Lung microvascular endothelial cell (primary cell): ENCODE results near the gene ZDHHC8. TPM values are rescaled to one million over a fixed set of nuclear protein-coding genes. Genes with fewer than 3 reads are reported as not detected.

Source experiments
- DNase-seq, 2 donors: peaks; one replicate each; pipeline versions ENCODE4 v3.0.0 to v3.0.0-alpha.2; 2010; ENCODE audit warnings: low read depth in 2 of 2
- total RNA-seq: library from RNA; depleted of rRNA; stranded (reverse); fragments of >200 nt; gene quantifications from 2 replicates; pipeline ENCODE4 v1.2.1, GENCODE V29; 2014

The ZDHHC8 gene
- total RNA-seq, 1 donor from 2014 or later, result 4.2 TPM

DNA sequence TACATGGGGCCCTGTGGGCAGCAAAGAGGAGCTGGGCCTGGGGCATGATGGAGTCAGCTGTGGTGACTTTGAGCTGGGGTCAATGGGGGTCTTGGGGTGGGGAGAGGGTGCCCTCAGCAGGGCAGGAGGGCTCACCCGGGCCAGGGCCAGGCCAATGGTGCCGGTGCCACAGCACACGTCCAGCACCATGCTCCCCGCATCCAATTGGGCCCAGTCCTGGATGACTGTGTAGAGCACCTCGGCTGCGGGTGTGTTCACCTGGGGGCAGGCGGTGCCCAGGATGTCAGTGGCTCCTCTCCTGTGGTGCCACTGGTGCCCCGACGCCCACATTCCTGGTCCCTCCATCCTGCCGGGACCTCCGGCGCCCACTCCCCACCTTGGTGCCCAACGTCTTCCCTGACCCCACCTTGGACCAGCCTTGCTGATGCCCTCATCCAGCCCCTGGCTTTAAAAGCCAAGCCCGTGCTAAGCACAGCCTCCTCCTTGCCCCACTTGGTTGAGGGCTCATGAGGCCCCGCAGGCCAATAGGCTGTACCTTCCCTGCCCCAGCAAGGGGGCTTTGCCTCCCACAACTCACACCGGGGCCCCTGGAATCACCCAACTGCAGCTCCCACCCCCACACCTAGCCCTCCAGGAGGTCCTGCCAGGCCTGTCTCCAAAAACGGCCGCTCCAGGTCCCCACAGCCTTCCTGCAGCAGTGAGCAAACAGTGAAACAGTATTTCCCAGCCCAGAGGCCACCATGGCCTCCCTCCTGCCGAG is 17.9 kb upstream of the ZDHHC8 start:
- no peak for DNase-seq

DNA sequence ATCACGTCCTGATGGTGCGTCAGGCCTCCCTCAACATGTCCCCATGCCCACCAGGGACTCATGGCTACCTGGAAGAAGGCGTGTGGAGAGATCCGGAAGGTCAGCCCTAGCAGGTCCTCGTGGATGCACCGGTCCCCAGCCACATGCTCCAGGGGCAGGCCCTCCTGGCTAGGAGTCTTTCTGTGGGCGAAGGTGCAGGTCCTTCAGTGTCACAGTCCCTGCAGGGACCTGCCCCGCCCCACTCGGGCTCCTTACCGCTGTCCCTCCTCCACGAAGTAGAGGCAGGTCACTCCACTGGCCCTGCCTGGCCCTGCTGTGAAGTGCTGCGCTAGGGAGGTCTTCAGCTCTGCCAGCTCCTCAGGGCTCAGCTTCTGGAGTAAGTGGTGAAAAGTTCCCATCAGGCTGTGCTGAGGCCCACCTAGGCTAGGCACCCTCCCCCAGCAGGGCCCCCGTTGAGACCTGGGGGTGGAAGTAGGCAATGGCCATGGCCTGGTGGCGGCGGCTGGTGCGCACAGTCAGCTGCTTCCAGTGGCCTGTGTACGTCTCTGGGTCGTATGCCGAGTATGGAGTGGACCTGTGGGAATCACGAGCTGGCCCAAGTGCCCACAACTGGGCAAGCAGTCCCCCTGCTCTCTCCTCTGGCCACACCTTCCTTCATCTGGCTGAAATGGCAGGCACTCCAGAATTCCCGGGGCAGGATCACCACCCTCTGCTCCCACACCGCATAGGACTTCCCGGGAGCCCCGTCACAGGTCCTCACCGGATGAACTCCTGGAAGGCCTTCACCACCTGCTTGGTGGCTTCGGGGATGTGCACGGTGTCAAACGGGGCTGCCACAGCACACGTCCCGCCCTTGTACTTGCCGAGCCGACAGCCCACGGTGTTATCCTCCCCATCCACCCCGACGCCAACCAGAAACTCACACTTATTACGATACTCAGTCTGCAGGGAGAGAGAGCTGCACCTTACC is 16.8 kb upstream of the ZDHHC8 start:
- DNase-seq, result no peak

DNA sequence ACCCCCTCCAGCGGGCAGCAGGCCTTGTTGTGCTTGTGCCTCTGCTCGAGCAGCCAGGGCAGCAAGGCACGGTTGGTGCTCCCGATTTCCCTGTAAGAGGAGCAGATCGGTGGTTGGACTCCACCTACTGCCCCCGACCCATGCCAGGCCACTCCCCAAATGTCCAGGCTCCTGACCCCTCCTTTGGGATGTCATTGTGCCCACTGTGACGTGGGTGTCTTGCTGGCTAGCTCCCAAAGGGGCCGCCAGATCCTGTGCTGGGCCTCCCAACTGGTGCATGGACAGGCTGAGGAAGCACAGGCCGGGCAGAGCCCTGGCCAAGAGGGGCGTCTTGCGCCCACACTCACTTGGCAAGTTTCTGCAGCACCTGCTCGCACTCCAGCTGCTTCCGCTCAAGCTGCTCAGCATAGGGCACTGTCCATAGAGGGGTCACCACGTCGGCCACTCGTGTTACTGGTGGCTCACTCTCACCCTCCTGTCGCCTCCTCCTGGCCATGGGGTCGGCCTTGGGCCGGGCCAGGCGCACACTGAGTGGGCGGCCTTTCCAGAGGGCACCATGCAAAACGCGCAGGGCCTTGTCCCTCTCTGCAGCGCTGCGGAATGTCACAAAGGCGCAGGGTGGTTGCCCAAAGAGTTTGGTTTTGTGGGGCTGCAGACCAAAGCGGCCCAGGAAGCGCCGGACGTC is 15.8 kb upstream of the ZDHHC8 start, which contains the start of gene RANBP1:
Gene RANBP1 (plus strand): TSS at position 414 of the 685 bp plus-strand sequence. CDS start 81 bp downstream, at position 495.
- no peak for DNase-seq

DNA sequence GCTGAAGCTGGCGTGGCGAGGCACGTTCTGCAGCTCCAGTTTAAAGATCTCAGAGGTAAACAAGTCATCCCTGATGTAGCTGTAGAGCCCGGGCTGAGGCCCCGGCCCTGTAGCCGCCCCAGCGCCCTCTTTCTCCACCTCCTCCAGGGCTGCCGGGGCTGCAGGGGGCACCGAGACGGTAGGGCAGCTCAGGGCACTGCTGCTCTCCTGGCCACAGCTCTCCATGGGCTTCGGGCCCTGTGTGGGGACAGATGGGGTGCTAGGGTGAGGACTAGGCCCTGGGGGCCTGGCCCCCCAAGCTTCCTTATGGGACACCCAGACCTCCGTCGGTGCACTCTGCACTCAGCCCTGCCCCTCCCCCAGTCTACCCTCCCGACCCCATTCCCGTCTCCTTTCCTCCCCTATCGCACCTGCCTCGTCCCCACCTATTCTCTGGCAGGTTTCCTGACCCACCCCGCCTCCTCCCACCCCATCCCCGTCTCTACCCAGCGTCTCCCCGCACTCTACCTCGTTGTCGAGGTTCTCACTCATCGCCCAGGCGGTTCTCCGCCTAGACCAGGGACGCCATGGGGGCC is 15.1 kb upstream of the ZDHHC8 start:
- no peak for DNase-seq

DNA sequence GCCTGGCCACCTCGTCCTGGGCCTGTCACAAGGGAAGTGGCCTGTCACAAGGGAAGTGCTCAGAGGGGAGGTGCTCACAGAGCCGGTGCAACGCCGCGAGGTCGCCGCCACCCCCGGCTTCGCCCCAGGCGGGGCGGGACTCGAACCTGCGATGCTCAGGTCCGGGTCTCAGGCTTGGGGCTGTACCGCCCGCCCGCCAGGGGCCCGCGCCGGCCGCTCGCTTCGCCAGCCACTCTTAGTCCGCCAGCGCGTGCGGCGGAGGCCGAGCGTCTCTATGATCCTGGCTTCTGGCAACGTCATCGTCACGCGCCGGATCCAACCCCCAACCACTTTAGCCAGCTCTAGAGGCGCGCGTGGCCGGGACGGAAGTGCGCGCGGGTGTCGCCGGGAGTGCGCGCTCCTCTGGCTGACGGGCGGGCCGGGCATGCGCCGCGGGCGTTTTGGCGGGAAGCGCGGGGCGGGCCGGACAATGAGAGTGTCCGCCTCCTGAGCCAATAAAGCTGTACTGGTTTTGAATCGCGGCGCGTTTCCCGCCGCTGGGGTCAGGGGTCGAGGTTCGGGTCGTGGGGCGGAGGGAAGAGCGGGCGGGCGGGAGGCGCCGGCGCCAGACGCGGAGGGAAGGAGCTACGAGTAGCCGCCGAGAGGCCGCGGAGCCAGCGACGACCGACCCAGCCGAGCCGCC is 14.5 kb upstream of the ZDHHC8 start, which contains the start of gene TRMT2A:
Gene TRMT2A (minus strand): TSS at position 276 of the 682 bp plus-strand sequence. CDS start 320 bp downstream, outside the sequence.
- DNase-seq, result peak; percentile 99 to 100

DNA sequence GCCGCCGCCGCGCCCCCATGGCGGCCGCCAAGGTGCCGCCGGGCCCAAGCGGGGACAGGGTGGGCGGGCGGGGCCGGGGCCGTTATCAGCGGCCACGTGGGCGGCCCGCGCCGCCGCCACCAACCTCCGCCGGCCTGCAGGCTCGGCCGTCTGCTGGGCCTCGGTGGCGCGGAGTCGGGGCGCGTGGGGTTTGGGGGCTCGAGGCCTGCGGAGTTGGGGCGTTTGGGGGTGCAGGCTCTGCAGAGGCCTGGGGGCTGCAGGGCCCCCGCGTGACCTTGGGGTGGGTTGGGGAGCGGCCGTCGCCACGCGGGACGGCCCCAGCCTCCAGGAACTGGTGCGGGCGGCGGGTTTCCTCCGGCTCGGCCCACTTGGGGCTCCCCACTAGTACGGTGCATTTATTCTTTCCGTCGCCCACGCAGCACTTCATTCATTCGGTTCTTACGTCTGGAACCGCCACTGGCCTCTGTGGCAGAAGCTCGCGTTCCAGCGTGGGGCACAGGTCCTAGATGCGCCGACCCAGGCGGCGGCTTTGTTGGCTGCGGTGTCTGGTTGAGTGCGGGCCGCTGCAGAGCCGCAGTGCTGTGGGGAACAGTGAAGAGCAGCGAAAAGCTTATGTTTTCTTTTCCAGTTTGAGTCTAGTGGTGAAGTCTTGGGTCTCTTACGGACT is 13.8 kb upstream of the ZDHHC8 start:
- DNase-seq, result peak; percentile 29 to 39

DNA sequence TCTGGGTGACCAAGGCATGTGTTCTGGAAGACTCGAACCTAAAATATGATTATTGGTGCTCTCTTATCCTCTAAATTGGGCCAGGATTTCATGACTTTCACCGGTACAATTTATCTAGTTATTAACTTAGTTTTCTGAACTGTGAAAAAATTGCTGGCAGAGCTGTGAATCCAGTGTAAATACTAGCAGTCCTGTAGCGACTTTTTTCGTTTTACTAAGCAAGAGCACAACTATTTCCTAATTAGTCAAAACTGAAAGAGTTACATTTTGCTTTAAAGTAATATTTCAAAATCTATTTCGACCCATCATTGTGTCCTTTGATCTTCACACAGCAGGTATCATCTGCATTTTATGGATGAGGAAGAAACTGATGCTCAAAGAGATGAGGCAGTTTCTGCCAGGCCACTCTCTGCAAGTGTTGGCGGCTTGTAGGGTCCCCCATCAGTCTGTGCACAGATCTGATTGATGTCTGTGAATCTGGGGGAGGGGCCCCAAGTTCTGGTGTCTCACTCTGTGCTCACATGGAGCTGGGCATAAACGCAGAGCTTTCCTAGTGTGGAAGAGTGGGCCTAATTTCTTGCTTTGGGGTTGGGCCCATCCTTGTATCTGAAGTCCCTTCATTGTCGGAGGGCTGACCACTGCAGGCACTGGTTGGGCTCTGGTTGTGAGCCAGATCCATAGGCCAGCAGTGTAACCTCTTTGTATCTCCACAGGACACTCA is 13.1 kb upstream of the ZDHHC8 start:
- DNase-seq, result no peak

DNA sequence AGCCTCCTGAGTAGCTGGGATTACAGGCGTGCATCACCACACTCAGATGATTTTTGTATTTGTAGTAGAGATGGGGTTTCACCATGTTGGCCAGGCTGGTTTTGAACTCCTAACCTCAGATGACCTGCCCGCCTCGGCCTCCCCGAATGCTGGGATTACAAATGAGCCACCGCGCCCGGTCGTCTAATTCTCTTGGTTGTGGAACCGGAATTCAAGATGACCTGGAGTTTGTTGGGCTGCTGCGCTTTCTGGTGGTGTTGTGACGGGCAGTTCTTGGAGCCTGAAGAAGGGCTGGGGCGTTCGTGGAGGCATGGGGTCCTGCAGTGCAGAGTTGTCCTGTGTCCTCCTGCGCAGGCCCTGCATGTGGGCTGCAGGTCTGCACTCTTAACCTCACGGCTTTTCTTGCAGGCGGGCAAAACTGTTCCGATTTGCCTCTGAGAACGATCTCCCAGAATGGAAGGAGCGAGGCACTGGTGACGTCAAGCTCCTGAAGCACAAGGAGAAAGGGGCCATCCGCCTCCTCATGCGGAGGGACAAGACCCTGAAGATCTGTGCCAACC is 9.7 kb upstream of the ZDHHC8 start:
- no peak for DNase-seq

DNA sequence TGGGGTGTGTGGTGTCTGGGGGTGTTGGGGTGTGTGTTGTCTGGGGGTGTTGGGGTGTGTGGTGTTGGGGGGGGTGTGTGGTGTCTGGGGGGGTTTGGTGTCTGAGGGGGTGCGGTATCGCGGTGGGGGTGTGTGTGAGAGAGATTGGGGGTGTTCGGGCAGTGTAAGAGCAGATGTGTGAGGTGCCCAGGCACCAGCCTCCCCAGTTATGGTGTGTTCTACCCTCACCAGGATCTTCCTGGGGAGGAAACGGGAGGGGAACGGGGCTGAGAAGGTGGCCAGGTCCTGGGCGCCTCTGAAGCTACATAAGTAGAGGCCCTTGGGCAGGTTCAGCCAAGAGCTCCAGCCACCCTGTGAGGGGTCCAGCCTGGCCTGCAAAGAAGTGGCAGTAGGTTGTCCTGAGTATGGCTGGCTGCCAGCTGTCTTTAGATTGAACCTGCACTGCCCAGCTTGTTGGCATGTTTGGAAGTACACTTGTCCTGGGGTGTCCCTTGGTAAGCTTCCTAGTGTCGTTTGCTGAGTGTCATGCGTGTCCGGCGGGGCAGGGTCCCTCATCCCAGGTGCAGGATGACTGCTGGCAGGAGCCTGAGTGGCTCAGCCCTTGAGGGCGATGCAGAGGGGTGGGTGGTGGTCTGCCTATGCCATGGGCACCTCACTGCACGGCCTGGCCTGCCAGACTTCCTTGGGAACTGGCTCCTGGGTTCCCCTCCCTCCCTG is 8.1 kb upstream of the ZDHHC8 start:
- no peak for DNase-seq

DNA sequence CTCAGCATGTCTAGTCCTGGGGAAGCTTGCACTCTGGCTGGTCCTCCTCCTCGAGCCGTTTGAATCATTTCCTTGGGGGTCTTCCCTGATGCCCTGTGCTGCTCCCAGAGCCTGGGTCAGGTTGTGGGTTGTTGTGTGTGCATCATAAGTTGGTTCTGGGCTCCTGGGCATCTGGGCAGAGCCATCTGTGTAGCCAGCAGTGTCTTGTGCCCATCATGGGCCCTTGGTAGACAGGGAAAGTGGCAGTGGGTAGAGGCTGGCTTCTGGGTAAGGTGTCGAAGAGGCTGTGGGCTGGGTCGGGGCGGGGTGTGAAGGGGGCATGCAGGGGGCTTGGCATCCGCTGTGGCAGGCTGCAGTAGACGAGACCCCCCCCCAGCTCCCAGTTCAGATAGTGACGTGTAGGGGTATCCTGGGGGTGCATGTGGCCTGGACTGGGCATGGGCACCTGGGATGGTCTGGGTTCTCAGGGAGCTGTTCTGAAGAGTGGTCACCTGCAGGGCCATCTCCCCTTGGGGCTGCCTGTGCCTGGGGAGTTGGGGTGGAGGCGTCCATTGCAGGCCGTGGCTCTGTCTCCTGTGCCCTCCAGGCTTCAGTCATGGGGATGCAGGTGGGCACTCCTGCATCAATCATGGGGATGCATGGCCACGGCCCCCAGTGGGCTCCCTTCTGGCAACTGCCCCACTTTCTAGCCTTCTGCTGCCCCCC is 7.4 kb upstream of the ZDHHC8 start:
- DNase-seq, result no peak

DNA sequence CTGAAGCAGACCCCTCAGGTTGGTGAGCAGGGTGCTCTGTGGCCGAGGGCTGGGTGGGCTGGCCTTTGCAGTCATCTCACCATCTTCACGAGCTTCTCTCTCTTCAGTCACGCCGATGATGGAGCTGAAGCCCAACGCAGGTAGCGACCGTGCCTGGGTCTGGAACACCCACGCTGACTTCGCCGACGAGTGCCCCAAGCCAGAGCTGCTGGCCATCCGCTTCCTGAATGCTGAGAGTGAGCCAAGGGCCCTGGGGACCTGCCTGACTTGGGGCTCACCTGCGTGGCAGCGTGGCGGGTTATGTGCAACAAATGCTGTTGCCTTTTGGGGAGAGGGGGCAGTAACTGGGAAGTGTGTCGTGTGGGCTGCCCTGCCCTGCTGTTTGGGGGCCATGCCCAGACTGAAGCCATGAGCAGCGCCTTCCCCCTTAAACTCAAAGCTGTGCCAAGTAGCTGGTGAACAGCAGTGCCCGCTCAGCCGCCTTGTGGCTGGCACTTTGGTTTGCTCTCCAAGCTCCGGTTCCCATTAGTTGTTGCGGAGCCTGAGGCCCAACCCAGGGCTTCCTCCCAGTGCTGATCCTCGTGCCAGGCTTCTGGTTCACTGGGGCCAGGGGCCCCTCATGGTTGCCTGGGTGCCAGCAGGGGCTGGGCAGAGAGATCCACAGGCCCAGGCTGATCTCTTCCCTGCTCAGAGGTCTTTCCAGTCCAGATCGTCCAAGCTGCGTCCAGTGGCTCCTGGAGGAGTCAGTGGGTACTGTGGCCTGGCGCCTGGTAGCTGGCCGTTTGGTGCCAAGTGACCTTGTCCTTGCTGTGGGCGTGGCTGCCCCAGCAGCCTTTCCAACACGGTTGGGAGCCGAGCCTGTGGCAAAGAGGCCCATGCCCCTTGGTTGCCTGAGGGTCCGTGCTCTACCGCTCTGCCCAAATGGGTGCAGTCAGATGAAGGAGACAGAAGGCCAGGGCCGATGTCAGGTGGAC is 6.1 kb upstream of the ZDHHC8 start:
- no peak for DNase-seq

DNA sequence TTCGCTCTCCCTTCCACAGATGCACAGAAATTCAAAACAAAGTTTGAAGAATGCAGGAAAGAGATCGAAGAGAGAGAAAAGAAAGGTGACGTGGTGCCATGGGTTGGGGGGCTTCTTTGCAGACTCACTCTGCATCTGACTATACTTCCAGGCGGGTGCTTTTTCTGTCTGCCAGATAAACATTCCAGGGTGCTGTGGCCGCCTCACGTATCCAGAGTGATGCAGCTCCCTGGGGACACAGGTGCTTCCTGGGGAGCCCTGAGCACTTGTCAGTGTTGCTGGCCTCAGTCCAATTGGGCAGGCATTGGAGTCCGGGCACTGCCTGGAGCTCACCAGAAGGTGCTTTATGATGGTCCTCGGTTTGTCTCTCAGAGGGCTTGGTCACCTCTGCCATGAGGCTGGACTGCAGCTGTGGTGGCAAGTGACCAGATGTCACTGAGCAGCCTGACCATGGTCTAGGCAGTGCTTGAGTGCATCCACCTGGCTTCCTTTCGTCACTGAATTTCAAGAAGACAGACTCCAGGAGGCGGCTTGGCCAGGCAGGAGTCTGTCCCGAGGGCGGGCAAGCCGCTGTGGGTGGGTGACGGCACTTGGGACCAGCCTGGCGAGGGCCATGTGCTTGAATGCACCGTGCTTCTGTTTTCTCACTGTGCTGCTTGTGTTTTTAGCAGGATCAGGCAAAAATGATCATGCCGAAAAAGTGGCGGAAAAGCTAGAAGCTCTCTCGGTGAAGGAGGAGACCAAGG is 5.1 kb upstream of the ZDHHC8 start:
- peak in 1 of 2 donors; percentile 36 for DNase-seq

DNA sequence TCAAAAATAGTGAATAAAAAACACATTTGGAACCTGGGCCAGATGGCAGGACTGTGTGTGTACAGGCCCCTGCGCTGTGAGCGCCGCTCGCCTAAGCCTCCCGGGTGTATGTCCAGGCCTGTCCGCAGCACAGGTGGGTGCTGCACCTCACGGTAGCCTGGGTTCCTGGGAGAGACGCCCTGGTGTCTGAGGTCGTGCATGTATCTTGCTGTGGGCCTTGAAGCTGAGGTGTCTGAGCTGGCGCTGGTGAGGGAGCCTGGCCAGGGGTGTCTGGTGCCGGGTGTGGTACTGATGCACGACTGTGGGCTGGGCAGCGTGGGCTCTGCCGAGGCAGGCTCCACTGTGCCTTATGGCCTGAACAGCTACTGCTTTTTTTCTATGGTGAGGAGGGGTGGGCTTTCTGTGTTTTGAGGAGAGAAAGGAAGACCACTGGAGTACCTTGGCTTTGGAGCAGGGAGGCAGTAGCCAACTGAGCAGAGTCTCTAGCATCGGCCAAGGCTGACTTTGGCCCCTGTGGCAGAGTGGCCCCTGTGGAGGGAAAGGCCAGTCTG is 4.2 kb upstream of the ZDHHC8 start:
- no peak for DNase-seq

DNA sequence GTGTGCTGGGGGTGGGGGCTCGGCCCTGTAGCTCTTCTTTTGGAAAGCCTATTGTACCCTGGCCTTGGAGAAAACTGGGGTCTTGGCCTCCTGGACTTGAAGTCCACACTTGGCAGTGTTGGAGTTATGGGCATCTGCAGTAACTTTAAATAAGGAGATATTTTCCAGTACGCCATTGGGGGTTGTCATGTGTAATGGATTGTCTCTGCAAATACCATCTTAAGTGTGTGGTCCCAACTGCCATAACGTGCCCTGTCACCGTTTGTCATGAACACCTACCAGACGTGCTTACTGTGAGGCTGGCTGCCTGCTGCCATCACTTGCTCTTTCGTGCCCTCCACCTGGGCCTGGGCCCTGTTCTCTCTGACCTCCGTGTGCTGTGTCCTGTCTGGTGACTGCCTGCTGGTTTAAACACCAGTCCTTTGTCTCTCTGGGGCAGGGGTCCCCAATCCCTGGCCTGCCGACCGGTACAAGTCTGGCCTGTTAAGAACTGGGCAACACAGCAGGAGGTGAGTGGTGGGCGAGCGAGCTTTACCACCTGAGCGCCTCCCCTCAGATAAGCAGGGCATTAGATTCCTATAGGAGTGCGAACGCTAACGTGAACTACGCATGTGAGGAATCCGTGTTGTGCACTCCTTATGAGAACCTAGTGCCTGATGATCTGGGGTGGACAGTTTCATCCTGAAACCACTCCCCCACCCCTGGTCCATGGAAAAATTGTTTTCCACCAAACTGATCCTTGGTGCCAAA is 3.6 kb upstream of the ZDHHC8 start:
- DNase-seq, result no peak

DNA sequence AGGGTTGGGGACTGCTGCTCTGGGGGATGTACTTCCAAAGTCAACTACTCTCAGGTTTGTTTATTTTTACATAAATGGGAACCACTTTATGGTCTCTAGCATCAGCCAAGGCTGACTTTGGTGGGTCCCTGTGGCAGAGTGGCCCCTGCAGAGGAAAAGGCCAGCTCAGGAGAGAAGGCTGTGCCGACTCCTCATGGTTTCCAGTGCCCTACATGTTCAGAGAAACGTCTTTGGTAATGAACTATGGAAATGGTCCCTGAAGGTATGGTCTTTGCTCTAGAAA is 3.0 kb upstream of the ZDHHC8 start:
- DNase-seq, result no peak
